Smooth muscle cell (in vitro differentiated cells): ENCODE data around the gene SAMSN1. TPM values are rescaled to one million over a fixed set of nuclear protein-coding genes. Genes with fewer than 3 reads are reported as not detected.

Experiments used
- DNase-seq: peaks from one replicate; lab custom pipeline; 2025; ENCODE audit not compliant: unreplicated experiment; lab: John Stamatoyannopoulos, UW
- H2AFZ ChIP-seq: fragments of 200-600 bp; sonication (generic); 2 replicates; pipeline ENCODE4 v1.6.0; 2016; ENCODE audit warnings: antibody characterized with exemption, low read depth, mild to moderate bottlenecking
- H3F3A ChIP-seq: fragments of 200-600 bp; sonication (generic); 2 replicates; pipeline ENCODE4 v1.6.0; 2017; ENCODE audit warnings: antibody characterized with exemption, low read depth
- H3K27ac ChIP-seq: fragments of 200-600 bp; sonication (generic); 2 replicates; pipeline ENCODE4 v1.5.1; 2016; ENCODE audit warnings: low read depth, mild to moderate bottlenecking
- H3K27me3 ChIP-seq: fragments of 200-600 bp; sonication (generic); 2 replicates; pipeline ENCODE4 v1.6.1; 2016; ENCODE audit warnings: low read depth, mild to moderate bottlenecking
- H3K36me3 ChIP-seq: fragments of 200-600 bp; sonication (generic); 2 replicates; pipeline ENCODE4 v1.5.1; 2016; ENCODE audit warnings: low read depth
- H3K4me1 ChIP-seq: fragments of 200-600 bp; sonication (generic); 2 replicates; pipeline ENCODE4 v1.5.1; 2016; ENCODE audit warnings: low read depth
- H3K4me2 ChIP-seq: fragments of 200-600 bp; sonication (generic); 2 replicates; pipeline ENCODE4 v1.6.0; 2016; ENCODE audit warnings: mild to moderate bottlenecking
- H3K4me3 ChIP-seq: fragments of 200-600 bp; sonication (generic); 2 replicates; pipeline ENCODE4 v1.5.1; 2016; ENCODE audit warnings: mild to moderate bottlenecking
- H3K79me2 ChIP-seq: fragments of 200-600 bp; sonication (generic); 2 replicates; pipeline ENCODE4 v1.6.0; 2016; ENCODE audit warnings: low read depth, mild to moderate bottlenecking
- H3K9ac ChIP-seq: fragments of 200-600 bp; sonication (generic); 2 replicates; pipeline ENCODE4 v1.6.0; 2016; ENCODE audit warnings: low read depth
- H3K9me3 ChIP-seq: fragments of 200-600 bp; sonication (generic); replicated peaks from 2 replicates; pipeline ENCODE4 v1.5.1; 2016; ENCODE audit warnings: low read depth
- H4K20me1 ChIP-seq: fragments of 200-600 bp; sonication (generic); 2 replicates; pipeline ENCODE4 v1.6.0; 2016; ENCODE audit warnings: low read depth
- CTCF ChIP-seq: fragments of 200-600 bp; sonication (generic); IDR thresholded peaks from 2 replicates; pipeline ENCODE4 v1.5.1; 2017; ENCODE audit warnings: borderline replicate concordance, mild to moderate bottlenecking, antibody characterized with exemption; ENCODE audit not compliant: insufficient read depth, poor library complexity, severe bottlenecking
- WGBS: methylation state at CpG from one replicate; pipeline ENCODE4 v1.1.7; 2016; ENCODE audit warnings: low lambda C conversion rate; 5-methylcytosine and 5-hydroxymethylcytosine counted together
- polyA plus RNA-seq: library from polyadenylated mRNA; unstranded; fragments of >200 nt; fragmentation: Nextera tagmentation; extraction: Ambion mirVana; gene quantifications from 2 replicates; pipeline ENCODE4 v1.2.1, GENCODE V29; 2016
- total RNA-seq: library from RNA; depleted of rRNA; stranded (reverse); fragments of >200 nt; gene quantifications from 2 replicates; pipeline ENCODE4 v1.2.3, GENCODE V29; 2014

SAMSN1 gene
- total and polyA plus RNA-seq, 2 experiments from 2014 or later, result 0.13 TPM; not detected in 1

- DNase-seq, result no peak
- Histone ChIP-seq H4K20me1 (no peaks in the 10 kb centered on the region), H3K9ac (no peak overlapping the region), H3K27me3 (no peaks in the 10 kb centered on the region), H3K79me2 (no peaks in the 10 kb centered on the region), H3K27ac (no peak overlapping the region), H3K9me3 (no peaks in the 10 kb centered on the region), H3K4me2 (no peak overlapping the region), H3K4me1 (no peaks in the 10 kb centered on the region), H3K36me3 (no peaks in the 10 kb centered on the region), H3F3A (no peaks in the 10 kb centered on the region), H2AFZ (no peak overlapping the region), H3K4me3 (no peak overlapping the region)
- TF ChIP-seq CTCF, result no peak
- 52% methylated on average over 2 of the region's 2 CpGs for WGBS
Measured at GRCh38 chr21:14493731-14494130, 52.4 kb downstream of the SAMSN1 start.

DNA sequence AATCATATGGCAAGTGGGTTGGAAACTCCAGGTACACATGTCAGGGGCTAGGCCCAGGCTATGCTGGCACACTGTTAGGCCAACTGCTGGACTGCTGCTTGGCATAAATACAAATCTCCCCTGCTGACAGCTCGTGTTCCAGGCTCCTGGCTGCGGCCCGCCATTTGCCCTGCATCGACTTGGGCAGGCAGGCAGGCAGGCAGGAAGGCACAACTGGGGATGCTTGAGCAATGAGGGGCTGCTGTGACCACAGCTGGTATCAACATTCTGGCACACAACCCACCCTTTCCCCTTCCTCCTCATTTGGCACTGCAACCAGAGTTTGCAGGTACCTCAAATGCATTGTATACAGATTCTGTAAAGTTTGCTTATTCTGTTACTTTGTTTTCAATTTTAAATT lies 53.2 kb downstream of the SAMSN1 start:
- H3K27ac ChIP-seq, result no peak overlapping the region
- H3K4me3 ChIP-seq, result no peak overlapping the region
- no peaks in the 10 kb centered on the region for H3K27me3 ChIP-seq
- 92% methylated on average over 4 of the region's 4 CpGs for WGBS
- H3K9me3 ChIP-seq, result no peaks in the 10 kb centered on the region
- H4K20me1 ChIP-seq, result no peaks in the 10 kb centered on the region
- H3K4me1 ChIP-seq, result no peaks in the 10 kb centered on the region
- DNase-seq, result no peak
- H2AFZ ChIP-seq, result no peak overlapping the region
- no peak overlapping the region for H3K4me2 ChIP-seq
- H3F3A ChIP-seq, result no peaks in the 10 kb centered on the region
- H3K36me3 ChIP-seq, result no peaks in the 10 kb centered on the region
- TF ChIP-seq CTCF, result no peak
- H3K9ac ChIP-seq, result no peak overlapping the region
- no peaks in the 10 kb centered on the region for H3K79me2 ChIP-seq

DNA sequence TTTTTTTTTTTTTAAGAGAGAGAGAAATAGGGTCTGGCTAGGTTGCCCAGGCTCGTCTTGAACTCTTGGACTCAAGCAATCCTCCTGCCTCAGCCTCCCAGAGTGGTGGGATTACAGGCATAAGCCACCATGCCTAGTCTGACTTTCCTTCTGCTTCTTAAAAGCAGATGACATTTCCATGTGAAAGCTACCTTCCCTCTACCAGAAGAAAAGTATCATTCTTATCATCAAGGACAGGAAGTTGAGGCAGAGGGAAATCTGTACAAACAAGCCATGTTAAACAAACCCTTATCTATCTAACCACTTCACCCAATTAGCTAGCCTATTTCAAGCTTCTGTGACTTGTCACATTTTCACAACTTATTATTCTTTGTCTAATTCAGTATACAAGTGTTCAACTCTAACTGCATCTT lies 54.8 kb downstream of the SAMSN1 start:
- H3K4me1 ChIP-seq, result no peaks in the 10 kb centered on the region
- no peaks in the 10 kb centered on the region for H3K9me3 ChIP-seq
- H3K27ac ChIP-seq, result no peak overlapping the region
- no peaks in the 10 kb centered on the region for H3K79me2 ChIP-seq
- H3K9ac ChIP-seq, result no peak overlapping the region
- no peak overlapping the region for H3K4me2 ChIP-seq
- H3K4me3 ChIP-seq, result no peak overlapping the region
- H4K20me1 ChIP-seq, result no peaks in the 10 kb centered on the region
- no peaks in the 10 kb centered on the region for H3K36me3 ChIP-seq
- H3F3A ChIP-seq, result no peaks in the 10 kb centered on the region
- no peak for DNase-seq
- TF ChIP-seq CTCF, result no peak
- no peaks in the 10 kb centered on the region for H3K27me3 ChIP-seq
- no peak overlapping the region for H2AFZ ChIP-seq
- 75% methylated on average over 1 of the region's 1 CpG for WGBS

- no peak overlapping the region for H2AFZ ChIP-seq
- no peaks in the 10 kb centered on the region for H3K4me1 ChIP-seq
- H3F3A ChIP-seq, result no peaks in the 10 kb centered on the region
- H3K9ac ChIP-seq, result no peak overlapping the region
- no peak overlapping the region for H3K4me3 ChIP-seq
- DNase-seq, result no peak
- no peaks in the 10 kb centered on the region for H4K20me1 ChIP-seq
- no peak for TF ChIP-seq CTCF
- no peak overlapping the region for H3K27ac ChIP-seq
- H3K36me3 ChIP-seq, result no peaks in the 10 kb centered on the region
- H3K4me2 ChIP-seq, result no peak overlapping the region
- no peaks in the 10 kb centered on the region for H3K27me3 ChIP-seq
- H3K79me2 ChIP-seq, result no peaks in the 10 kb centered on the region
- H3K9me3 ChIP-seq, result no peaks in the 10 kb centered on the region
- WGBS, result 96% methylated on average over 5 of the region's 5 CpGs
Measured at GRCh38 chr21:14488672-14489204, 57.4 kb downstream of the SAMSN1 start.
